ENCODE data around the gene CDKAL1. TPM values are rescaled to one million over a fixed set of nuclear protein-coding genes. Genes with fewer than 3 reads are reported as not detected.

The CDKAL1 gene
- total and polyA plus RNA-seq, 4 donors = 2.0 to 12.9 (median 6.7) TPM

GRCh38 chr6:20688710-20689500 is 154.6 kb downstream of the CDKAL1 start:
- Histone ChIP-seq H3K4me1 (ENCODE audit: control insufficient read depth in 4 of 4, insufficient read depth in 4 of 4, low read length in 3 of 4) (no peaks in the 10 kb centered on the region), H3K36me3 (ENCODE audit: control insufficient read depth in 4 of 4, insufficient read depth in 3 of 4, low read depth in 1 of 4, low read length in 3 of 4) (no peaks in the 10 kb centered on the region), H3K27me3 (ENCODE audit: control insufficient read depth in 4 of 4, insufficient read depth in 4 of 4, low read length in 3 of 4) (no peaks in the 10 kb centered on the region), H3K27ac (ENCODE audit: low read depth in 1 of 2, low read length in 2 of 2) (no peak overlapping the region), H3K9me3 (ENCODE audit: control insufficient read depth in 4 of 4, low read length in 3 of 4) (no peaks in the 10 kb centered on the region), H3K9ac (ENCODE audit: low read depth in 1 of 2, low read length in 2 of 2) (no peak overlapping the region), H3K4me3 (ENCODE audit: low read depth in 1 of 3, low read length in 3 of 3) (no peak overlapping the region)
- DNase-seq (ENCODE audit: low spot score) = no peak
- 85% methylated on average over 4 of the region's 4 CpGs for WGBS
- no peak for TF ChIP-seq JUND (IDR thresholded peaks at IDR 0.05)
- no peak for TF ChIP-seq RXRA (IDR thresholded peaks at IDR 0.05)
- TF ChIP-seq REST (IDR thresholded peaks at IDR 0.05) = no peak
- TF ChIP-seq TAF1 (conservative IDR thresholded peaks at IDR 0.05) = no peak
- TF ChIP-seq FOXA1 (IDR thresholded peaks at IDR 0.05) = no peak
- no peak for TF ChIP-seq SP1 (IDR thresholded peaks at IDR 0.05)
- no peak for TF ChIP-seq MAX (IDR thresholded peaks at IDR 0.05)
- TF ChIP-seq GABPA (IDR thresholded peaks at IDR 0.05 in 1 of 2, conservative IDR thresholded peaks at IDR 0.05 in 1 of 2) = no peak
- no peak for TF ChIP-seq EGR1 (IDR thresholded peaks at IDR 0.05; ENCODE audit: low read depth in 2 of 2)
- TF ChIP-seq CTCF (IDR thresholded peaks at IDR 0.05; ENCODE audit: low read depth, low read length, missing input control) = no peak
- TF ChIP-seq YY1 (IDR thresholded peaks at IDR 0.05) = no peak
- TF ChIP-seq ATF3 (IDR thresholded peaks at IDR 0.05) = no peak
- no peak for TF ChIP-seq NR2F2 (IDR thresholded peaks at IDR 0.05)
- no peak for TF ChIP-seq RAD21 (IDR thresholded peaks at IDR 0.05)
- no peak for TF ChIP-seq HNF4A (conservative IDR thresholded peaks at IDR 0.05)
- TF ChIP-seq HNF4G (IDR thresholded peaks at IDR 0.05) = no peak
- no peak for TF ChIP-seq ZBTB33 (IDR thresholded peaks at IDR 0.05)
- no peak for TF ChIP-seq FOXA2 (IDR thresholded peaks at IDR 0.05)

Measured in liver (tissue), 9 donors.